ENCODE measurements around the gene LIN28B. TPM values are rescaled to one million over a fixed set of nuclear protein-coding genes. Genes with fewer than 3 reads are reported as not detected.
"Not testable (repeated sequence)": the region's sequence is repeated elsewhere in the genome, so short reads cannot be mapped to it uniquely, and the experiment has no call there.

LIN28B gene
- total RNA-seq, 1 donor from 2014 or later: 73.2 TPM

DNA sequence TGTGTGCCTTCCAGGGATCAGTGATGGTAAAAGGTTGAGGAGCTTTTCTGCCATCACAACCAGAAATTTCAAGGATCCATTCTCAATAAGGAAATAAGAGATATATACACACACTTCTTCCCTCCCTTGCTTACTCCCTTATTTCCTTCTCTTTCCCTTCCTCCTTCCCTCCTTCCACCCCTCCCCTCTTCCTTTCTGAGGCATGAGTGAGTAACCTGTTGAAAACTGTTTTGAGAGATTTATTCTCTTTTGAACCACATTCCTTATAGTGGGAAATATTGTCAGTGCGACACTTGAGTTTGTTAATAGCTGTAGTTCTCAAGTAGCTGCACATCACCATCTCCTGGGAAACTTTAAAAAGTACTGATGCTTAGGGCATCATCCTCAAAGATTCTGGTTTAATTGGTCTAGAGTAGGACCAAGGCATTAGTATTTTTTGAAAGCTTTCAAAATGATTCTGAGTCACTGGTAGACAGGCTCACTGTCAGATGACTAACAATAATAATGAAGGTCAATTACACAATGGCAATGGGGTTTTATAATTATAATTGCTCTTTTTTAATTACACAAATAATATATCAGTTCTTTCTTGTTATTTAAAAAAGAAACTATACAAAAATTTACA lies 113.0 kb downstream of the LIN28B start:
- H3K9me3 Mint-ChIP-seq: no peaks in the 10 kb centered on the region
- TF ChIP-seq, protein P1, sequence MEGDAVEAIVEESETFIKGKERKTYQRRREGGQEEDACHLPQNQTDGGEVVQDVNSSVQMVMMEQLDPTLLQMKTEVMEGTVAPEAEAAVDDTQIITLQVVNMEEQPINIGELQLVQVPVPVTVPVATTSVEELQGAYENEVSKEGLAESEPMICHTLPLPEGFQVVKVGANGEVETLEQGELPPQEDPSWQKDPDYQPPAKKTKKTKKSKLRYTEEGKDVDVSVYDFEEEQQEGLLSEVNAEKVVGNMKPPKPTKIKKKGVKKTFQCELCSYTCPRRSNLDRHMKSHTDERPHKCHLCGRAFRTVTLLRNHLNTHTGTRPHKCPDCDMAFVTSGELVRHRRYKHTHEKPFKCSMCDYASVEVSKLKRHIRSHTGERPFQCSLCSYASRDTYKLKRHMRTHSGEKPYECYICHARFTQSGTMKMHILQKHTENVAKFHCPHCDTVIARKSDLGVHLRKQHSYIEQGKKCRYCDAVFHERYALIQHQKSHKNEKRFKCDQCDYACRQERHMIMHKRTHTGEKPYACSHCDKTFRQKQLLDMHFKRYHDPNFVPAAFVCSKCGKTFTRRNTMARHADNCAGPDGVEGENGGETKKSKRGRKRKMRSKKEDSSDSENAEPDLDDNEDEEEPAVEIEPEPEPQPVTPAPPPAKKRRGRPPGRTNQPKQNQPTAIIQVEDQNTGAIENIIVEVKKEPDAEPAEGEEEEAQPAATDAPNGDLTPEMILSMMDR (conservative IDR thresholded peaks at IDR 0.05): no peak
- peaks cover under 1% of the 10 kb centered on the region for H3K36me3 Mint-ChIP-seq (ENCODE audit: low read depth)
- DNase-seq (ENCODE audit: low read depth, low spot score): no peak
- H3K27ac Mint-ChIP-seq (ENCODE audit: unreplicated experiment): no peak overlapping the region
- H3K4me1 Mint-ChIP-seq: peaks cover 27% of the 10 kb centered on the region
- H3K27me3 Mint-ChIP-seq (ENCODE audit: low read depth): no peaks in the 10 kb centered on the region
- no peak overlapping the region for H3K4me3 Mint-ChIP-seq

DNA sequence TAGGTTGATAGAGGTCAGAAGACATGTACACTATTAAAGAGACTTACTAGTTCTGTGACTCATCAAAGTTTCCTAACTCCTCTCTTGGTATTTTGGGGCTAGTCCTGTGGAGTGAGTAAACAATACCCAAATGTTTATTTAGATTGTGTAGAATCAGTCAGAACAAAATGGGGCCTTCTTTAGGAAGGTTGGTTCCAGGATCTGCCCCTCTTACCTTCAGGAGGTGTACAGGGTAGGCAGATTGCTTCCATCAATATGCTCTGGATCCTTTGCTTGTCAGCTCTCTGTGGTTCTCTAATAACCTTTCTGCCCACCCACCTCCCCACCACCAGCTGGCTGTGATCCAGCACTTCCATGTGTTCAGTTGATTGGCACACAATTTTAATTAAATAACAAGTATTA lies 115.9 kb downstream of the LIN28B start:
- Mint-ChIP-seq H3K27ac (ENCODE audit: unreplicated experiment) (no peak overlapping the region), H3K4me3 (no peak overlapping the region), H3K36me3 (ENCODE audit: low read depth) (no peaks in the 10 kb centered on the region), H3K4me1 (peaks cover 30% of the 10 kb centered on the region), H3K9me3 (no peaks in the 10 kb centered on the region), H3K27me3 (ENCODE audit: low read depth) (no peaks in the 10 kb centered on the region)
- TF ChIP-seq, protein P1 (conservative IDR thresholded peaks at IDR 0.05): no peak
- DNase-seq (ENCODE audit: low read depth, low spot score): no peak

DNA sequence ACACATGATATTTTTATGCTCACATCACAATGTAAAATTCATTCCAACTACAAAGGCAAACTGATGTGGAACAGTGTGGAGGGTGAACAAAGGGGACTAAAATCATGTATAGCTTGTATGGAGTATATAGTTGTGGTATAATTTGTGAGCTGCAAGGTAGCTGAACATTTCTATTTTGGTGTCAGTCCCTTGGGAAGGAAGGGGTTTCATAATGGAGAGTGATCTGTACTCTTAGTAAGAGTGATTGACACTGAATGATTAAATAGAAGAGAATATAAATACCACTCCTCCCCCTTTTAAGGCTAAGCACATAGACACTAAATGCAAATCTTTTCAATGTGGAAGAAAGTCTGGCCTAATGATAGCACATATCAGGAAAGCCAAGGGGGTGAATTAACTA lies 118.3 kb downstream of the LIN28B start:
- no peak for DNase-seq (ENCODE audit: low read depth, low spot score)
- peaks cover 24% of the 10 kb centered on the region for H3K4me1 Mint-ChIP-seq
- TF ChIP-seq, protein P1 (conservative IDR thresholded peaks at IDR 0.05): no peak
- peaks cover 2% of the 10 kb centered on the region for H3K36me3 Mint-ChIP-seq (ENCODE audit: low read depth)
- H3K27me3 Mint-ChIP-seq (ENCODE audit: low read depth): no peaks in the 10 kb centered on the region
- H3K27ac Mint-ChIP-seq (ENCODE audit: unreplicated experiment): no peak overlapping the region
- H3K9me3 Mint-ChIP-seq: no peaks in the 10 kb centered on the region
- no peak overlapping the region for H3K4me3 Mint-ChIP-seq

DNA sequence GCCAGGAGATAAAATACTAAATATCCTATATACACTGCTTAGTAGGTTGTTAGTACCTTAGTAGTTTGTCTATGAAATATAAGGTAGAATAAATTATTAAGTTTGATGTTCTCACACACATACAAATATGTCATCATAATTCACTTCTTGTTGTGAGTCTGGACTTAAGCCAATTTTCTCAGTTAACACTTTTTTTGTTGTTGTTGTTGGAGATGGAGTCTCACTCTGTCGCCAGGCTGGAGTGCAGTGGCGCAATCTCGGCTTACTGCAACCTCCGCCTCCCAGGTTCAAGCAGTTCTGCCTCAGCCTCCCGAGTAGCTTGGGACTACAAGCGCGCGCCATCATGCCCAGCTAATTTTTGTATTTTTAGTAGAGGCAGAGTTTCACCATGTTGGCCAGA lies 119.5 kb downstream of the LIN28B start:
- peaks cover 20% of the 10 kb centered on the region for H3K4me1 Mint-ChIP-seq
- H3K36me3 Mint-ChIP-seq (ENCODE audit: low read depth); H3K27me3 Mint-ChIP-seq (ENCODE audit: low read depth); H3K9me3 Mint-ChIP-seq; DNase-seq (ENCODE audit: low read depth, low spot score); H3K4me3 Mint-ChIP-seq; H3K27ac Mint-ChIP-seq (ENCODE audit: unreplicated experiment): not testable (repeated sequence)

DNA sequence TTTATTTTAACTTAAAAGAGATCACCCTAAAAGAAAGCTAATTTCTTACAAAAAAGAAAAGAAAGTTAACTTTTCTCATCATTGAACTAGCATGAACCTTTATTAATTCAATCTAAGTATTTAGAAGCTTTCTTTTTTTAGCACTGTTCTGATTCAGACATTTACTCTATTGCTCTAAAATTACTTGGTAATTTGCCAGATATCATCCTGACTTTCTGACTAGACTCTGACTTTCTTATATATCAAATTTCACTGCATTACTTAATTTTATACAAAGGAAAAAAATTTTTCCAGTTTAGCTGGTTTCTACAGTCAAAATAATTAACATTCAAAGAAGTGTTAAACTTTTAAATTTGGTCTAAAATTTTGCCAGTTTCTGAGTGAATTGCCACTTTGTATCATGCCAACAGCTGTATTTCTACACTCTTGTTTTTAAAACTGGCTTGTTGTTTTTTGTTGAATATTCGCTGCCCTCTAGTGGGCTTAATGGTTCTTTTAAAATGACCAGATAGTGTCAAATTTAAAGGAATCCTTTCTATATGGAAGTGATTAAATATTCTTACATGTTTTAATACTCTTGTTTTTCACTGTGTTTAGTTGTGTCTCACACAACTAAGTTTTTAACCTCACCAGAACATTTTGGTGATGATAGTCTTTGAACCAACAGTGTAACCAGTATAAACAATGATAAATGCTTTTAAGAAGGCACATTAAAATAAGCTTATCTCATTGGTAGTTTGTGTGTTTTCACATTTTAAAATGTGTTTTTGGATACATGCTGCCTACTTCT lies 120.9 kb downstream of the LIN28B start:
- Mint-ChIP-seq H3K27me3 (ENCODE audit: low read depth) (no peaks in the 10 kb centered on the region), H3K4me3 (no peak overlapping the region), H3K36me3 (ENCODE audit: low read depth) (peaks cover 2% of the 10 kb centered on the region), H3K9me3 (no peaks in the 10 kb centered on the region), H3K4me1 (peaks cover 15% of the 10 kb centered on the region), H3K27ac (ENCODE audit: unreplicated experiment) (no peak overlapping the region)
- TF ChIP-seq, protein P1 (conservative IDR thresholded peaks at IDR 0.05): peak; percentile 82
- DNase-seq (ENCODE audit: low read depth, low spot score): no peak

DNA sequence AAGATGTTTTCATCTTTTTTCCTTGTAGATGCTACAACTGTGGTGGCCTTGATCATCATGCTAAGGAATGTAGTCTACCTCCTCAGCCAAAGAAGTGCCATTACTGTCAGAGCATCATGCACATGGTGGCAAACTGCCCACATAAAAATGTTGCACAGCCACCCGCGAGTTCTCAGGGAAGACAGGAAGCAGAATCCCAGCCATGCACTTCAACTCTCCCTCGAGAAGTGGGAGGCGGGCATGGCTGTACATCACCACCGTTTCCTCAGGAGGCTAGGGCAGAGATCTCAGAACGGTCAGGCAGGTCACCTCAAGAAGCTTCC lies 121.4 kb downstream of the LIN28B start:
- TF ChIP-seq, protein P1 (conservative IDR thresholded peaks at IDR 0.05): no peak
- Mint-ChIP-seq H3K9me3 (no peaks in the 10 kb centered on the region), H3K36me3 (ENCODE audit: low read depth) (peaks cover 4% of the 10 kb centered on the region), H3K27me3 (ENCODE audit: low read depth) (no peaks in the 10 kb centered on the region), H3K27ac (ENCODE audit: unreplicated experiment) (no peak overlapping the region), H3K4me1 (peaks cover 12% of the 10 kb centered on the region), H3K4me3 (no peak overlapping the region)
- no peak for DNase-seq (ENCODE audit: low read depth, low spot score)
